GM12801 (cell line): ENCODE data around the gene CCDC85B.

Experiments
- TF ChIP-seq, protein P1 (sequence below): IDR thresholded peaks from one replicate; pipeline ENCODE4 v1.5.1; 2011; ENCODE audit warnings: control low read depth; ENCODE audit not compliant: insufficient read length; ENCODE audit errors: extremely low read depth

CCDC85B gene

DNA sequence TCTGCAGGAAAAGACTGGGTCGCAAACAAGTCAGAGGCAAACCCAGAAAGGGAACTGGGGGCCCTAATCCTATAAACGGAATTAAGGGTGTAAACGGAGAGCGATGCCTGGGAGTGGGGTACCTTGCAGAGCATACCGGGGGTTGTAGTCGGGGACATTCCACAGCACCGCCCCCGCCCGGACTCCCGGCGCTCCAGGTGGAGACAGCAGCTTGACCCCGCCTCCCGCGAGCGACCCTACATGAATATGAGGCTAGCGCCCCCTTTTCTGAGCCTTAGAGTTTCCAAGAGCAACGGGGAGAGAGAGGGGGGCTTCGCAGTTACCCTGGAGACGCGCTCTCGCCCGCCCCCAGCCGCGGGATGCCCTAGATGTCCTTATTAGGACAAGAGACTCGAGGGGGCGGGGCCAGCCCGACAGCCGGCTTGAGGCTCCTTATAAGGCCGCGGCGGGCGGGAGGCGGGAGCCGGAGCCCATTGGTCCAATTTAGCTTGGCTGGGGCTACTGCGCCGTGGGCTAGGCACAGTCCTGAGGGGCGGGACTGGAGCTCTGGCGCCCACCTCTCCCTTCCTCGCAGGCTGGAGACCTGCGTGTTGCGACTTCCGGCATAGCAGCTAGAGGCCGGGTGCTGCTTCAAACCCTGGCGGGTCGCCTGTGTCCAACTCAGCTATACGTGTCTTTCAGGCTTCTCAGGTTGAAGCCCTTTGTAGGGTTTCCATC is 31.2 kb upstream of the CCDC85B start:
- TF ChIP-seq, protein P1, sequence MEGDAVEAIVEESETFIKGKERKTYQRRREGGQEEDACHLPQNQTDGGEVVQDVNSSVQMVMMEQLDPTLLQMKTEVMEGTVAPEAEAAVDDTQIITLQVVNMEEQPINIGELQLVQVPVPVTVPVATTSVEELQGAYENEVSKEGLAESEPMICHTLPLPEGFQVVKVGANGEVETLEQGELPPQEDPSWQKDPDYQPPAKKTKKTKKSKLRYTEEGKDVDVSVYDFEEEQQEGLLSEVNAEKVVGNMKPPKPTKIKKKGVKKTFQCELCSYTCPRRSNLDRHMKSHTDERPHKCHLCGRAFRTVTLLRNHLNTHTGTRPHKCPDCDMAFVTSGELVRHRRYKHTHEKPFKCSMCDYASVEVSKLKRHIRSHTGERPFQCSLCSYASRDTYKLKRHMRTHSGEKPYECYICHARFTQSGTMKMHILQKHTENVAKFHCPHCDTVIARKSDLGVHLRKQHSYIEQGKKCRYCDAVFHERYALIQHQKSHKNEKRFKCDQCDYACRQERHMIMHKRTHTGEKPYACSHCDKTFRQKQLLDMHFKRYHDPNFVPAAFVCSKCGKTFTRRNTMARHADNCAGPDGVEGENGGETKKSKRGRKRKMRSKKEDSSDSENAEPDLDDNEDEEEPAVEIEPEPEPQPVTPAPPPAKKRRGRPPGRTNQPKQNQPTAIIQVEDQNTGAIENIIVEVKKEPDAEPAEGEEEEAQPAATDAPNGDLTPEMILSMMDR = no peak

DNA sequence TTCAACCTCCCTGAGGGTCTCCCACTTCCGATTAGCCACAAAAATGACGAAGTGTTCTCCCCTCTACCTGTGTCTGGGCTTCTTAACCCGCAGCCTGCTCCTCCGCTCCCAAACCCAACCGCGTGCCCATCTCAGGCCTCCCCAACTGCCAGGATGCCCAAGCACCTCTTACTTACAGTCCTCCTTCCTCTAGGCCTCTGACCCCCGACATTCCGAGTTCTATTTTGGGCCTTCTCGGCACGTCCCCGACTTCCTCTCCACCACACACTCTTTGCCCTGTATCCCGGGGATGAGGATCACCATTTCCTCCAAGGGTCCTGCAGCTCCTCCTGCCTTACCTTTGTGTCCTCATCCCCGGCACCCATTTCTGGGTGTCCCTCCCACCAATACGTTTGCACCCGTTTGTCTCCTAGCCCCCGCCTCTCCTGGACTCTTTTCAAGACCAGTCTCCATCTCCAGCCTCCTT is 30.6 kb upstream of the CCDC85B start:
- TF ChIP-seq, protein P1 = no peak

DNA sequence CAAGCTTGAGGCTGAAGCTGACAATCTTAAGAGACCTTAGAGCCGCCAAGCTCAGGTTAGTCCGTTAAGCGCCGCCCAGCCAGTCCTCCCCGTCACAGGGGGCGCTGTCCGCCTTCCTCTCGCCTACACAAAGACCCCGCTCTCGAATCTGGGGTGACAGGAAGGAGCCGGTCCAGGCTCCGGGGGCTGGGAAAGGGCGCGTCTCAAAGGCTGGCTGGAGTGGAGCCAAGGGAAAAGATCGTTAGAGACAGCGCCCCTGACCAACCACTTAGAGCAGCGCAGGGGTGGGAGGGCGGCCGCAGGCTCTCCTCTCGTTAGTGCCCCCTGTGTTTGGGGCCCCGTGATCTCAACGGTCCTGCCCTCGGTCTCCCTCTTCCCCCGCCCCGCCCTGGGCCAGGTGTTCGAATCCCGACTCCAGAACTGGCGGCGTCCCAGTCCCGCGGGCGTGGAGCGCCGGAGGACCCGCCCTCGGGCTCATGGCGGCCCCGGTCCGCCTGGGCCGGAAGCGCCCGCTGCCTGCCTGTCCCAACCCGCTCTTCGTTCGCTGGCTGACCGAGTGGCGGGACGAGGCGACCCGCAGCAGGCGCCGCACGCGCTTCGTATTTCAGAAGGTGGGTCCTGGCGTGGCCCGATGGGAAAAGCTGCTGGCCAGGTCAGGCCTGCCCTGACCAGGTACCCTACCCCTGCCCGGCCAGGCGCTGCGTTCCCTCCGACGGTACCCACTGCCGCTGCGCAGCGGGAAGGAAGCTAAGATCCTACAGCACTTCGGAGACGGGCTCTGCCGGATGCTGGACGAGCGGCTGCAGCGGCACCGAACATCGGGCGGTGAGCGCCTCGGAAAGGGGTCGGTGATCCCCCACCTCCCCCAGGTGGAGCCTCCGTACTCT is 30.0 kb upstream of the CCDC85B start, which contains the start of gene MUS81:
Gene MUS81, plus strand, starts transcription at position 156 of the 887 bp plus-strand sequence. Its CDS starts 321 bp downstream, at position 477.
- TF ChIP-seq, protein P1 = peak; percentile 74

DNA sequence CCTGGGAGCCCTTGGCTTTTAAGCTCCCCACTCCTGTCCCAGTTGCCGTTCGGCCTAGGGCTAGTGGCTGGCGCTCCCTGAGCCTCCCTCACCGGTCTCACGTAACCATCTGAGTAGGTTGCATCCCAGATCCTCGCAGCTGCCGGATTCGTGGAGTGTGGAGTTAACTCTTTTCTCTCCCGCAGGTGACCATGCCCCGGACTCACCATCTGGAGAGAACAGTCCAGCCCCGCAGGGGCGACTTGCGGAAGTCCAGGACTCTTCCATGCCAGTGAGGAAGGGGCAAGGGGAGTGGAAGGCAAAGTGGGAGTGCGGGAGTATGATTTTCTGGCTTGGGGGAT is 29.3 kb upstream of the CCDC85B start:
- TF ChIP-seq, protein P1 = no peak

DNA sequence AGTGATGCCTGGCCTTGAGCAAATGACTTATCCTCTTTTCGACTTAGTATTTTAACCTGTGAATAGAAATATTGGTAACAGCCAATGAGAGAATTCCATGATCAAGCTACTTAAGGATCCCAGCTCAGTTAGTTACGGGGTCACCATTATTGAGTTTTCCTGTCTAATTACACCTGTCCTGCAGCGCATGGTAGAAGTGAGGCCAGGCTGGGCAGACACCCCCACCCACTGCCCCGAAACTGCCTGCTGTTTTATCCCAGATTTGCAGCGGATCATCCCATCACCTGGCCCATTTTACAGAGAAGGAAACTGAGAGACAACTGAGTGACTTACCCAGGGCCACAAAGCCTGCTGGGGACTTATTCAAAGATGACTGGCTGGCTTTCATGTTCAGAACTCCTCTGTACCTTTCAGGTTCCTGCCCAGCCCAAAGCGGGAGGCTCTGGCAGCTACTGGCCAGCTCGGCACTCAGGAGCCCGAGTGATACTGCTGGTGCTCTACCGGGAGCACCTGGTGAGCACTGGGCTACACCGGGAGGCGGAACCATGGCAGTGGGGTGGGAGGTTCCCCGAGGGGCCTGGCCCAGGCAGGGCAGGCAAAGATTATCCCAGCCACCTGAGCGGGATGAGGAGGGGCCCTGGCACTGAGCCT is 28.8 kb upstream of the CCDC85B start:
- TF ChIP-seq, protein P1 = no peak

DNA sequence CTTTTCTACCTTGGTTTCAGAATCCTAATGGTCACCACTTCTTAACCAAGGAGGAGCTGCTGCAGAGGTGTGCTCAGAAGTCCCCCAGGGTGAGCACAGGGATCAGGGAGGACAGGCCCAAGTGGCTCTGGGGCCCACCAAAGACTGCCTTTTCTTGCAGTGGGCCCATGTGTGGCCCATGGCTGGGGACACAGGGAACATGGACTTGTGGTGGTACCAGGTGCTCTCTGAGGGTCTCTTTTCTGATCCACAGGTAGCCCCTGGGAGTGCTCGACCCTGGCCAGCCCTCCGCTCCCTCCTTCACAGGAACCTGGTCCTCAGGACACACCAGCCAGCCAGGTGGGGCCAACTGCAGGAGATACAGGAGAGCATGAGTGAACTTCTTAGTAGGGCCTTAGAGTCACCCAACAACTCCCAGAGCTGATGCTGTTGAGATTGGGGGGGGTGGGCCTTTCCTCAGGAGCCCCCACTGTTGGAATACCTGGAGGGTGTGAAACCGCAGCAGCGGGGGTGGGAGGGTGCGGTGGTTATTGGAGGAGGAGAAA is 28.2 kb upstream of the CCDC85B start:
- TF ChIP-seq, protein P1 = no peak
